ENCODE measurements around the gene CUL4A. TPM values are rescaled to one million over a fixed set of nuclear protein-coding genes. Genes with fewer than 3 reads are reported as not detected.

The CUL4A gene
- total and polyA plus RNA-seq, 9 of the 15 experiments (the other 6 are each of a cell fraction or from before 2014, with no cell fraction given) = 21.1 to 92.0 (median 63.2) TPM

DNA sequence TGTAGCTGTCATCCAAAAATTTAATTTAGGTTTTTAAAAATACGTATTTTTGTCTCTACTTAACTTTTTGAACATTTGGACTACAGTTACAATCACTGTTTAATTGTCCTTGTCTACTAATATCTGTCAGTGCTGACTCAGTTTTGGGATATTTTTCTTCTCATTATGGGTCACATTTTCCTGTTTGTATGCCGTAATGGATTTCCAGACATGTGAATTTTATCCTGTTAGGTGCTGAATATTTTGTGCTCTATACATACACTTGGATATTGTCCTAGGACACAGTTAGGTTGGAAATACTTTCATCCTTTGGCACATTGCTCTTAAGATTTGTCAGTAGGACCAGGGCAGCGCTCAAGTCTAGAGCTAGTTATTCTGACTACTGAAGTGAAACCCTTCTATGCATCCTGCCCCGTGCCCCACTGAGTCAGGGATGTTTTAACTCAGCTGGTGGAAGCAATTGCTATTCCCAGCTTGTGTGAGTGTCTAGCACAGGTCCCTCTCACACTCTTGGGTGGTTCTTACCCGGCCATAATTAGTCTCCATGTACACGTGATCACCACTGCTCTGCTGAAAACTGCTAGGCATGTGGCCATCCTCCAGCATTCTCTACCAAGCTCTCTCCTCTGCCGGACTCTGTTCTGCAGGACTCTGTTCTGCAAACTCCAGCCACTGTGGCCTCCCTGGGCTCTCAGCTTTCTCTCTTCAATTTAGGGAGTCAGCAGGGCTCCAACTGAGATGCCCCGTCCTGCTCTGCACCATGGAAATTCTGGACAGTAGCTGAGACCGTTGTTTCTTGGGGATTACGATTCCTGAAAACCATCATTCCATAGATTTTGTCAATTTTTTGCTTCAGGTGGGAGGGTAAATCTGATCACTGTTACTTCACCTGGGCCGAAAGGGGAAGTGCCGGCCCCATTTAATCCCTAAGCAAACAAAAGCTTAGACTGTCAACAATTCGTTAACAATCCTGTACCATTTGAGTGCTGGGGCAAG is 39.8 kb upstream of the CUL4A start:
- no TSS peak for BruUV-seq (replicated peaks)
- FAIRE-seq (no peak), ATAC-seq (no peak), DNase-seq (ENCODE audit: extremely low read depth in 1 of 4, low spot score in 3 of 4) (no peak)
- CTCF ChIA-PET (ENCODE audit: low intra/inter-chr PET ratio) = no interaction called here
- no peaks in the 10 kb centered on the region for H4K20me1 ChIP-seq (replicated peaks; ENCODE audit: control insufficient read depth, insufficient read depth, low read length)
- no peaks in the 10 kb centered on the region for H3K9me1 ChIP-seq (ENCODE audit: control insufficient read depth, insufficient read depth, low read length)
- H3K79me2 ChIP-seq (ENCODE audit: control insufficient read depth, insufficient read depth, low read length) = no peaks in the 10 kb centered on the region
- no peak overlapping the region for H3K4me3 ChIP-seq
- in situ Hi-C loops (cut with MboI) = no loop called here
- H3K36me3 ChIP-seq (ENCODE audit: control insufficient read depth, insufficient read depth, low read length) = peaks cover 19% of the 10 kb centered on the region; the same call in 2 of the 3 replicates
- intact Hi-C loops (cut with micrococcal nuclease) = no loop called here
- POLR2A ChIA-PET = interaction anchor here (0.6 to 0.8 kb wide), 2 partner anchors 13 to 52 kb away, joined by 3 read pairs; no protein-coding TSS in a partner anchor
- H3K4me1 ChIP-seq (replicated peaks in 1 of 2; ENCODE audit: control insufficient read depth in 2 of 2, insufficient read depth in 2 of 2, low read length in 2 of 2) = peaks cover 0 to 9% of the 10 kb centered on the region in 2 experiments; a peak in 2 of 5 replicates
- no peak overlapping the region for H3K9ac ChIP-seq (ENCODE audit: insufficient read depth in 1 of 2, low read depth in 2 of 2, low read length in 2 of 2)
- 86% methylated on average over 13 of the region's 13 CpGs for WGBS (ENCODE audit: insufficient coverage, low coverage, missing lambda C conversion rate)
- no peak overlapping the region for H3K27ac ChIP-seq (ENCODE audit: extremely low read depth, low read depth, low read length)
- no peaks in the 10 kb centered on the region for H3K27me3 ChIP-seq (ENCODE audit: control insufficient read depth in 2 of 2, insufficient read depth in 2 of 2, low read length in 2 of 2)
- no peak overlapping the region for H2AFZ ChIP-seq (ENCODE audit: low read depth, low read length)
- TF ChIP-seq SPI1 (IDR thresholded peaks at IDR 0.05; ENCODE audit: borderline replicate concordance, low read depth, low read length) (peak; percentile 85), GTF2F1 (IDR thresholded peaks at IDR 0.05; ENCODE audit: low read depth, low read length) (no peak), ZNF586 (CRISPR knock-in tag; conservative IDR thresholded peaks at IDR 0.05) (no peak)
- no peaks in the 10 kb centered on the region for H3K9me3 ChIP-seq (replicated peaks; ENCODE audit: control insufficient read depth, insufficient read depth, low read depth, low read length)
- no peak overlapping the region for H3K4me2 ChIP-seq (ENCODE audit: insufficient read depth, low read length)

DNA sequence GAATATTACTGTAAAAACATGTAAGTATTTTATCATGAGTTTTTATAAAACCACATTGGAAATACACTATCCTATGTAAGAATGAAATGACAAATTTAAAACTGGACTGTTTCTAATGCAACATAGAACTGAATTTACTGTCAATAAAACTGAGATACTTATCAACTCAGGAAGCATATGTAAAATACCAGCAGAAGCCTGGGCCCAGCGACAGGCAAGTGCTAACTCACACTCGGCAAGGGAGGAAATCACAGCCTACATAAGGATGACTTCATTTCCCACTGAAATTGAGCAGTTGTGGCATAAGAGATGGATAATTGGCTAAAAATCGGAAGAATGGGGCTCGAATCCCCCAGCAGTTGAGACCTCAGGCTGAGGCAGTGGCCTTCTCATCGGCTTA is 38.9 kb upstream of the CUL4A start:
- Histone ChIP-seq H3K27ac (ENCODE audit: extremely low read depth, low read depth, low read length) (no peak overlapping the region), H3K9me1 (ENCODE audit: control insufficient read depth, insufficient read depth, low read length) (no peaks in the 10 kb centered on the region), H3K9ac (ENCODE audit: insufficient read depth in 1 of 2, low read depth in 2 of 2, low read length in 2 of 2) (no peak overlapping the region), H3K27me3 (ENCODE audit: control insufficient read depth in 2 of 2, insufficient read depth in 2 of 2, low read length in 2 of 2) (no peaks in the 10 kb centered on the region), H2AFZ (ENCODE audit: low read depth, low read length) (no peak overlapping the region), H3K4me3 (no peak overlapping the region), H4K20me1 (replicated peaks; ENCODE audit: control insufficient read depth, insufficient read depth, low read length) (no peaks in the 10 kb centered on the region; the same call in 1 of the 2 replicates), H3K9me3 (replicated peaks; ENCODE audit: control insufficient read depth, insufficient read depth, low read depth, low read length) (no peaks in the 10 kb centered on the region), H3K4me1 (replicated peaks in 1 of 2; ENCODE audit: control insufficient read depth in 2 of 2, insufficient read depth in 2 of 2, low read length in 2 of 2) (peaks cover 0 to 9% of the 10 kb centered on the region in 2 experiments; a peak in 2 of 5 replicates), H3K4me2 (ENCODE audit: insufficient read depth, low read length) (no peak overlapping the region), H3K79me2 (ENCODE audit: control insufficient read depth, insufficient read depth, low read length) (no peaks in the 10 kb centered on the region), H3K36me3 (ENCODE audit: control insufficient read depth, insufficient read depth, low read length) (peaks cover 24% of the 10 kb centered on the region)
- POLR2A ChIA-PET = interaction anchor here (0.8 kb wide), 1 partner anchor 51 kb away, joined by 3 read pairs; no protein-coding TSS in a partner anchor
- 83% methylated on average over 5 of the region's 5 CpGs for WGBS (ENCODE audit: insufficient coverage, low coverage, missing lambda C conversion rate)
- in situ Hi-C loops (cut with MboI) (no loop called here), intact Hi-C loops (cut with micrococcal nuclease) (no loop called here)
- FAIRE-seq (no peak), ATAC-seq (no peak), DNase-seq (ENCODE audit: extremely low read depth in 1 of 4, low spot score in 3 of 4) (no peak)
- no TSS peak for BruUV-seq (replicated peaks)
- CTCF ChIA-PET (ENCODE audit: low intra/inter-chr PET ratio) = no interaction called here
- no peak for TF ChIP-seq POLR3G (IDR thresholded peaks at IDR 0.05; ENCODE audit: extremely low read depth, insufficient read length, insufficient replicate concordance)
- TF ChIP-seq BRD4 (IDR thresholded peaks at IDR 0.05) = no peak
- TF ChIP-seq CBX5 (IDR thresholded peaks at IDR 0.05; ENCODE audit: borderline replicate concordance, low read depth) = no peak
- TF ChIP-seq ARID2 (IDR thresholded peaks at IDR 0.05) = no peak
- TF ChIP-seq HBP1 (CRISPR knock-in tag; IDR thresholded peaks at IDR 0.05) = no peak
- no peak for TF ChIP-seq ZBTB11 (CRISPR knock-in tag; IDR thresholded peaks at IDR 0.05)

Data from K562 (cell line).